ENCODE measurements around the gene C1orf141.
"Not testable (repeated sequence)": the region's sequence is repeated elsewhere in the genome, so short reads cannot be mapped to it uniquely, and the experiment has no call there.

Gene C1orf141

GRCh38 chr1:67146101-67146500 lies 11.3 kb upstream of the C1orf141 start:
- no peak for DNase-seq (ENCODE audit: extremely low spot score)
- ChIA-PET POLR2A (no interaction called here), CTCF (interaction anchor here (0.8 to 3.6 kb wide), 7 partner anchors 20 to 150 kb away, joined by 3 to 31 read pairs (median 5); no protein-coding TSS in a partner anchor)
- no peak for TF ChIP-seq CTCF (IDR thresholded peaks at IDR 0.05; ENCODE audit: control extremely low read depth, extremely low read depth, low read depth, missing control alignments)

GRCh38 chr1:67144696-67145095 lies 9.9 kb upstream of the C1orf141 start:
- ChIA-PET CTCF (interaction anchor here (0.8 to 3.6 kb wide), 15 partner anchors 8 to 355 kb away, joined by 3 to 31 read pairs (median 5); partner anchors contain the start of gene C1orf141), POLR2A (no interaction called here)
- TF ChIP-seq CTCF (IDR thresholded peaks at IDR 0.05; ENCODE audit: control extremely low read depth, extremely low read depth, low read depth, missing control alignments): peak; percentile 33
- DNase-seq (ENCODE audit: extremely low spot score): peak; percentile 23

- CTCF ChIA-PET: interaction anchor here (0.8 to 3.6 kb wide), 15 partner anchors 8 to 356 kb away, joined by 3 to 31 read pairs (median 4); partner anchors contain the start of gene C1orf141
- DNase-seq (ENCODE audit: extremely low spot score): no peak
- POLR2A ChIA-PET: no interaction called here
- TF ChIP-seq CTCF (IDR thresholded peaks at IDR 0.05; ENCODE audit: control extremely low read depth, extremely low read depth, low read depth, missing control alignments): no peak
These were observed 9.2 kb upstream of the C1orf141 start for GRCh38 chr1:67143966-67144365.

- no peak for TF ChIP-seq CTCF (IDR thresholded peaks at IDR 0.05; ENCODE audit: control extremely low read depth, extremely low read depth, low read depth, missing control alignments)
- CTCF ChIA-PET: interaction anchor here (1.5 to 2.5 kb wide), 2 partner anchors 10 to 82 kb away, joined by 3 to 11 read pairs; no protein-coding TSS in a partner anchor
- no peak for DNase-seq (ENCODE audit: extremely low spot score)
- POLR2A ChIA-PET: no interaction called here
These were observed 8.2 kb upstream of the C1orf141 start for GRCh38 chr1:67142931-67143330.

GRCh38 chr1:67141832-67142231 lies 7.1 kb upstream of the C1orf141 start:
- CTCF ChIA-PET: interaction anchor here (0.8 to 1.0 kb wide), 2 partner anchors 146 to 159 kb away, joined by 3 read pairs; no protein-coding TSS in a partner anchor
- POLR2A ChIA-PET; DNase-seq (ENCODE audit: extremely low spot score): not testable (repeated sequence)

GRCh38 chr1:67140460-67140859 lies 5.7 kb upstream of the C1orf141 start:
- CTCF ChIA-PET: no interaction called here
- no peak for TF ChIP-seq CTCF (IDR thresholded peaks at IDR 0.05; ENCODE audit: control extremely low read depth, extremely low read depth, low read depth, missing control alignments)
- no peak for DNase-seq (ENCODE audit: extremely low spot score)
- POLR2A ChIA-PET: no interaction called here

GRCh38 chr1:67138813-67139499 lies 4.2 kb upstream of the C1orf141 start:
- CTCF ChIA-PET: interaction anchor here (0.6 to 2.1 kb wide), 3 partner anchors 10 to 76 kb away, joined by 3 to 17 read pairs (median 3); no protein-coding TSS in a partner anchor
- POLR2A ChIA-PET: no interaction called here
- TF ChIP-seq CTCF (IDR thresholded peaks at IDR 0.05; ENCODE audit: control extremely low read depth, extremely low read depth, low read depth, missing control alignments): no peak
- no peak for DNase-seq (ENCODE audit: extremely low spot score)
